Measurements from ENCODE around the gene COL4A1.
"Not testable (repeated sequence)": the region's sequence is repeated elsewhere in the genome, so short reads cannot be mapped to it uniquely, and the experiment has no call there.

The COL4A1 gene

DNA sequence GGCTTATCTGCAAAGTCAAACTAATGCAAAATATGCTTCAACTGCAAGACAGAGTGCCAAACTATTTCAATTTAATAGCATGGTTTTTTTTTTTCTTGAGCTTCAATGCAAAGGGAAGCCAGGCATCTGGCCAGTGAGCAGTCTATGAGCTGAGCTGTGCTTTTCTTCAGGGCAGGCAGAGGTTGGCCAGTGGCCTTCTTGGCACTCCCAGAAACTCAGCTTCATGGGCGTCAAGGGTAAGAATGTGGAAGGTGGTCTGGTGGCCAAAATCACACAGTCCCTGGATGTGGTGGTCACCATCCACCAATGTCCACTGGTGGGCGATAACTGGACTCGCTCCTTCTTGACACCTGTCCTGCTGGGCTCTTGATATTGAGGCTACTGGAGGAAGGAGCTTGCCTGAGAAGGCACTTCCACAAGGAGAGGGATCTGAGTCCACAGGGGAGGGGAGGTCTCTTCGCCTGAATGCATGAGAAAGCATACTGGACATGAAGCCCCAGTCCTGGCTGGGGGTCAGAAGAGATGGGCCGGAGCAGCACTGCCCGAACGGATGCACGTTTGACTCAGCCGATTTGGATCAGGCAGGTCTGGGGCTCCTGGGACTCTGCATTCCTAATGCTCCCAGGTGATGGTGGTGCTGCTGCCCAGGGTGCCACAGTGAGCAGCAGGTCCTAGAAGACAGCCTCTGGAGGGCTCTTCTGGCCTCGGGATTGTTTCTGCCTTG is 17.2 kb upstream of the COL4A1 start:
- TF ChIP-seq POLR2A (IDR thresholded peaks at IDR 0.05; ENCODE audit: low read length) = no peak
- TF ChIP-seq GATA1 (IDR thresholded peaks at IDR 0.05; ENCODE audit: low read depth, low read length) = no peak
- no peak for DNase-seq

DNA sequence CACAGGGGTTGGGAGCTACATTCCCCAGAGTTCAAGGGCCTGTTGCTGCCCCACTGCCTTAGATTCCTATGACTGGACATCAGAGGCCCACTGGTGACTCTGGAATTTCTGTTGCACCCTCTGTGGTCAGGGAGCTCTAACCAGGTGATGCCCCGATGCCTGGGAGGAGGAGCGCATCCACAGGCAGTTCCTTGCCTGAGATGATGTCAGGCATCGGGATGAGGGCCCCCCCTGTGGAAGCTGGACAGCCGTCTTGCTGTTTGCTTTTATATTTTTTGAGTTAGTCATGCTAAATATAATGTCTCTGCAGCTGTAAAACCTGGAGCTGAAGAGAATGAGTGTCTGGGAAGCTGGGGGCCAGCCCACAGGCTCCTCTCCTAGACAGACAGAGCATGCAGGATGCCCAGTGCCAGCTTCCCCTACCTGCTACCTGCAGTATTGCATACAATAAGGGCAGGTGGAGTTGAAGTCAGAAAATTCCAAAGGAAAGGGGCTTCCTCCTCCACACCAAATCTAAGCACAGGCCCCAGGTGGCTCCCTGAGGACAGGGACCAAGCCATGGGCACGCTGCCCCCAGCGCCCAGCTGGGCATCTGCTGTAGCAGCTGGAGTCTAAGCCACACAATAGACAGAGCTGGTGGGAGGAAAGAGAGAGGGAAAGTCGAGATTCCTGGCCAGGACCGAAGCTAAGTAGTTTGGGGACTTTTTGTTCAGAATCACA is 16.4 kb upstream of the COL4A1 start:
- DNase-seq = no peak
- no peak for TF ChIP-seq GATA1 (IDR thresholded peaks at IDR 0.05; ENCODE audit: low read depth, low read length)
- no peak for TF ChIP-seq POLR2A (IDR thresholded peaks at IDR 0.05; ENCODE audit: low read length)

DNA sequence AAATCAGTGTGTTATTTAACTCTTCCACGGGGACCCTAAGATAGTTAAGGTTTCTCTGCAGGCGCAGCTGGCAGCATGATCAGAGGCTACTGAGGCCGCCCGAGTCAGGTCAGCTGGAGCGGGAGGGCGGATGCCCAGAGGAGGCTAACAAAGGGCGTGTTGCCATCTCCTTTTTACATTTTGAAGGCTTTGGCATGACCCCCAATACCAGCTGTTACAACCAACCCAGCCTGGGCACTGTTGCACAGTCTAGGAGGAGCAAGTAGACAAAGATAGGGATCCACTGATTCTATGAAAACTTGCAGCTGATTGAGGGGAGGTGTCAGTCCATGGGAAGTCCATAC is 15.8 kb upstream of the COL4A1 start:
- TF ChIP-seq POLR2A (IDR thresholded peaks at IDR 0.05; ENCODE audit: low read length) = no peak
- TF ChIP-seq GATA1 (IDR thresholded peaks at IDR 0.05; ENCODE audit: low read depth, low read length) = no peak
- DNase-seq = no peak

GRCh38 chr13:110322126-110322827 is 15.3 kb upstream of the COL4A1 start:
- TF ChIP-seq GATA1 (IDR thresholded peaks at IDR 0.05; ENCODE audit: low read depth, low read length) (no peak), POLR2A (IDR thresholded peaks at IDR 0.05; ENCODE audit: low read length) (no peak)
- DNase-seq = no peak

DNA sequence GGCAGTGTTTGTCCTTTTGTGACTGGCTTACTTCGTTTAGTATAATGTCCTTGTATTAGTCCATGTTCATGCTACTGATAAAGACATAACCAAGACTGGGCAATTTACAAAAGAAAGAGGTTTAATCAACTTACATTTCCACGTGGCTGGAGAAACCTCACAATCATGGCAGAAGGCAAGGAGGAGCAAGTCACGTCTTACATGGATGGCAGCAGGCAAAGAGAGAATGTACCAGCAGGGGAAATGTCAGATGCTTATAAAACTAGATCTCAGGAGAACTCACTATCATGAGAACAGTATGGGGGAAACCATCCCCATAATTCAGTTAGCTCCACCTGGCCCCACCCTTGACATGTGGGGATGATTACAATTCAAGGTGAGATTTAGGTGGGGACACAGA is 14.6 kb upstream of the COL4A1 start:
- DNase-seq = not testable (repeated sequence)

DNA sequence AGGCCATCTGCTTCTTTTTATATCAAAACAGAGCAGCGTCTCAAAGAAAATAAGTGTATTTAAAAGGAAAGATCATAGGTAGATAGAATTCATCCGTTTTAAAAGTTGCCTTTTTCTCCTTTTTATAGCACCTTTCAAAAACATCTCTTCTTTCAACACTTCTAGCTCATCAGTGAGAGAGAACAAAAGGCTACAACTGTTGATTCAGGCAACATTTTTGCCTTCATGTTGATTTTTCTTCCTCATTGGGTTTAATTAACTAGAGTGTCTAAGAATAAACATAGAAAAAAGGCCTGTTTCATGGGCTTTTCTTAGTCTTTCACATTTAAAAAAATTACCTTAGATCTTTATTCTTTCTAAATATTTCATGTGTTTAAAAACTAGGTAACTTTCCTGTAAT is 13.7 kb upstream of the COL4A1 start:
- DNase-seq = no peak
- TF ChIP-seq GATA1 (IDR thresholded peaks at IDR 0.05; ENCODE audit: low read depth, low read length) = no peak
- TF ChIP-seq POLR2A (IDR thresholded peaks at IDR 0.05; ENCODE audit: low read length) = no peak

GRCh38 chr13:110319774-110320509 is 13.0 kb upstream of the COL4A1 start:
- TF ChIP-seq POLR2A (IDR thresholded peaks at IDR 0.05; ENCODE audit: low read length) (no peak), GATA1 (IDR thresholded peaks at IDR 0.05; ENCODE audit: low read depth, low read length) (no peak)
- no peak for DNase-seq

DNA sequence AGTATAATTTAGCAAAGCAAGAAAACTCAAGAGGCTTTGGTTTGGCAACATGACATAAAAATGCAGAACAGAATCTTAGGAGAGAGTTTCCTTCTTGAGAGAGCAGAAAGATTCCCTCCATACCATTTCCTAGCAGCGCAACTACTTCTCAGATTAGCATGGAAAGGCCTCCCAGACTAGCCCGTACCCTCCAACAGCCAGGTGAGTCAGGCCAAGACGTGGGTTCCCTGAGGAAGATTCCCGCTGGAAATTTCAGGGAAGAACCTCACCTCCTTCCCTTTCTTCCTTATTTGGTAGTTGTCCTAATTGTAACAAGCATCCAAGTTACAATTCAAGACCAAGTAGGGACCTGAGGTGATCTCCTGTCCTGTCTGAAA is 12.4 kb upstream of the COL4A1 start:
- DNase-seq = no peak
- TF ChIP-seq POLR2A (IDR thresholded peaks at IDR 0.05; ENCODE audit: low read length) = no peak
- TF ChIP-seq GATA1 (IDR thresholded peaks at IDR 0.05; ENCODE audit: low read depth, low read length) = no peak

- DNase-seq = no peak
- TF ChIP-seq POLR2A (IDR thresholded peaks at IDR 0.05; ENCODE audit: low read length) (no peak), GATA1 (IDR thresholded peaks at IDR 0.05; ENCODE audit: low read depth, low read length) (no peak)
Measured at GRCh38 chr13:110318920-110319319, 12.0 kb upstream of the COL4A1 start.

DNA sequence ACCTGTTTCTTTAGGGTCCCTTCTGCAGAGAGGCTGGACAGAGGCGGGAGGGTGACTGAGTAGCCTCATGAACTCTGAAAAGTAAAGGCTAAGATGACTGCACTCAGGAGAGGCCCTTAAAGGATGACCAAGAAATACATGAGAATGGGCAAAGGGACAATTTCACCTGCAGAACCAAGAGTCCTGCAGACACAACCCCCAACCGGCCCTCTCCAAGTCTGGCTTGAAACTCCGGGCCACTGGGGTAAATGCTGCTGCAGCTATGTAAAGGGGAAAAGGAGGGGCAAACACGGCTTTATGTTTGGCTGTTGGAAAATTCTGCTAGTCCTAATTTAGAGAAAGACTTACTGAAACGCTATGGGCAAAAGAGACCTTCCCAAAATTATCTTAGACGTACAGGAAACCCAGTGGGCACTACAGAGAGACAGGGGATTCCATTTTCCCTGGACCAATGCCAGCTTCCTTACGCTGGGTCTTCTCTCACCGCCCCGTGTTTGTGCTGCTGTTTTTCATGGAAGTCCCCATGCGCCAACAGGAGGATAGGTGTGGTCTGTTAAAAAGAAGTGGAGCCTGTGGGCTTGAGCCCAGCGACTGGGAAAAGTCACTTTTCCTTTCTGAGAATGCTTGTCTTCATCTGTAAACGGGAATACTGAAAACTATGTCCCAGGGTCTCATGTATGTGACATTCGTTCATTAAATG is 10.7 kb upstream of the COL4A1 start:
- DNase-seq = no peak
- TF ChIP-seq GATA1 (IDR thresholded peaks at IDR 0.05; ENCODE audit: low read depth, low read length) (no peak), POLR2A (IDR thresholded peaks at IDR 0.05; ENCODE audit: low read length) (no peak)

DNA sequence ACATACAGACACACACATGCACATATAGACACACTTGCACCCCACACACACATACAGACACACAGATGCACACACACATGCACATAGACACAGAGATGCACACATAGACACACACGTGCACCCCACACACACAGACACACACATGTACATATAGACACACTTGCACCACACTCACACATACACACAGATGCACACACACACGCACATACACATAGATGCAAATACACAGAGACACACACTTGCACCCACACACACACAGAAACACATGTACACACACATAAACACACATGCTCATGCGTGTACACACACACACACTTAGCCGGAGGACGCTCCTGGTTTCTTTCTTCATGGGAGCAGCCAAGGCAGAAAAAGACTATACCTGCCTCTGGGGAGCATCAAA is 10.1 kb upstream of the COL4A1 start:
- no peak for TF ChIP-seq POLR2A (IDR thresholded peaks at IDR 0.05; ENCODE audit: low read length)
- TF ChIP-seq GATA1 (IDR thresholded peaks at IDR 0.05; ENCODE audit: low read depth, low read length) = no peak
- no peak for DNase-seq

GRCh38 chr13:110316196-110316595 is 9.2 kb upstream of the COL4A1 start:
- no peak for TF ChIP-seq POLR2A (IDR thresholded peaks at IDR 0.05; ENCODE audit: low read length)
- TF ChIP-seq GATA1 (IDR thresholded peaks at IDR 0.05; ENCODE audit: low read depth, low read length) = no peak
- no peak for DNase-seq

GRCh38 chr13:110314516-110315245 is 7.7 kb upstream of the COL4A1 start:
- TF ChIP-seq POLR2A (IDR thresholded peaks at IDR 0.05; ENCODE audit: low read length) = no peak
- no peak for TF ChIP-seq GATA1 (IDR thresholded peaks at IDR 0.05; ENCODE audit: low read depth, low read length)
- DNase-seq = no peak

- not testable (repeated sequence) for DNase-seq
Measured at GRCh38 chr13:110313733-110314132, 6.8 kb upstream of the COL4A1 start.

DNA sequence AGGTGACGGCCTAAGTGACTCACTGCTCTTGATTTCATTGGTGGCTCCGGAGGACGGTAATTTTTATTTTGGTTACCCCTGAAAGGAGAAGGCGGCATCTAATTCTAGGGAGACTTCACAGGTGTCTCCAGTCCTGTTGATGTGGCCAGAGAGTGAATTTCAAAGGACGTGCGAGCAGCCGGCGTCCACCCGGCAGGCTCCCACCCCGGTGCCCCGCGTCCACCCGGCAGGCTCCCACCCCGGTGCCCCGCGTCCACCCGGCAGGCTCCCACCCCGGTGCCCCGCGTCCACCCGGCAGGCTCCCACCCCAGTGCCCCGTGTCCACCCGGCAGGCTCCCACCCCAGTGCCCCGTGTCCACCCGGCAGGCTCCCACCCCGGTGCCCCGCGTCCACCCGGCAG is 6.3 kb upstream of the COL4A1 start:
- DNase-seq = not testable (repeated sequence)
